Stimulated activated CD4-positive, alpha-beta T cell treated with anti-CD3 and anti-CD28 coated beads, Interleukin-1b, Interleukin-23, amount 100 ng/mL, for 4 hours (primary cell): ENCODE results near the gene AKAP6.
"Not testable (repeated sequence)": the region's sequence is repeated elsewhere in the genome, so short reads cannot be mapped to it uniquely, and the experiment has no call there.

Source experiments
- DNase-seq, 2 donors: peaks; one replicate each; pipeline ENCODE4 v3.0.0-alpha.2; 2020; ENCODE audit warnings: low read depth in 2 of 2

The AKAP6 gene

DNA sequence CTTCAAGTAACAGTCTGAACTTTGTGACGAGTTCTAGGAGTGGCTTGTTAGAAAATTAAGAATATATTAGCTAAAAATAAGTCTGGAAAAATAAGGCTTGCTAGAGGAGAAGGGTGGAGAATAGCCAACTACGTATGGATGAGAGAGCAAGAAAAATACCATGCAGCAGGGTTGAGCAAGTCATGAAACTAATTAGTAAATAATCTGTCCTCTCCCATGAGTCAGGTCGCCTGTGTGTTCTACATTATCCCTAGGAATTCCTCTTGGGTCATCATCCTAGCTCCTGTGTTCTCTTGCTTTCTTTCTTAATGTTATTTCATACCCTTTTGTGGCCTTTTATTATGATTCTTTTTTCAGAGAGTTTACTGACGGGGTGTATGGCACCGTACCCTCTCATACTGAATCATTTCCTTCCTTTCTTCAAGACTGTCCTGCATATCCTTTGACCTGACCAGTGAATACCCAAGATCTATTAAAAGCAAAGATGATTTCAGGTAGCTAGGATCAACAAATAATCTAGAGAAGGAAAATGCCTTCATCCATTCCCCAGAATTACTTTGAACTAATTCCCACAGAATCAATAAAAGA is 432.4 kb downstream of the AKAP6 start:
- DNase-seq, result no peak

DNA sequence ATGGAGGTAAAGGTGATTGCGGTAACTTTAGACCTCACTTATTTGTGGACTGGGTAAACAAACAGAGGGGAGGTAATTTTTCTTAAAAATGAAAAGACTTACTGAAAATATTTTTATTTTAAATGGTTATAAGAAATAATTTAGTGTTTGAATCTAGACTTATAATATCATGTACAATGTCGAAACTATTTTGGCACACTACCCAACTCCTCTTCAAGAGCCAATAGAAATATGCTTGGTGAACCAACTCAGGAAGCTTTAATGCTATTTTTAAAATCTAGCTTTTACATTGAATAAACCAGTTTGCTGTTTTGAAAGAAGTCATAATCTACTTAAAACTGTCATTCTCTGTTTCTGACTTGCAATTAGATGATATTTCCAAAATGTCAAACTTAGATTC is 433.8 kb downstream of the AKAP6 start:
- no peak for DNase-seq

DNA sequence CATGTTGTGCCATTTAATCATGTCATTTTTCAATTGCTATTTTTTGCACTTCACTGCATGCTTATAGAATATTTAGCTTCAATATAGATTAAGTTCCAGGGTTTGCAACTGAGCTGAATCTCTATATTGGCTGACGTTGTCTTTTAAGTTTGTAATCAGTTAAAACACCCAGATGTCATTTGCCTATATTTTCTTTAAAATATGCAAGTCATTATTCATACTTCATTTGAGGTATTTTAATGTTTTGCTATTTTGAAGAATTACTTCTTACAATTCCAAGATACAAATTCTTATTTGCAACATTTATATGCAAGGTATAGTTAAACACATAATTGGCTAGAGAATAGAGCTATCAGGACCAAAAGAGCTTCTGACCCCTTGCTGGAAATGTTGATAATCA is 434.6 kb downstream of the AKAP6 start:
- no peak for DNase-seq

DNA sequence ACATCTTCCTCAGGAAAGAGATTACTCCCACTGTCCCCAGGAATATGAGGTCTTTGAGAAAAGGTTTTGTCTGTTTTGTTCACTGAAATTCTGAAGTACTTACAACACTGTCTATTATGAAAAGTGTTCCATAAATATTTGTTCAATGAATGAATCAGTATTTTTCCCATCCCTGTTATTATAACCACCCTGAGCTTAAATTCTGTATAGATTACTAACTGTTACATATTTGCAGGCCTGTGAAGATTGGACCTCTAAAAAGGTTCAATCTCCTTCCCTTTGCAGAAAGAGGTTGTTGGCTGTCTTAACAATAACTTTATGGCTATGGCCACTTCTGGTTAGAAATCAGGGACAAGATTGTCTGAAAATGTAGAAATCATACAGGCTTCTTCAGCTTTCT is 435.0 kb downstream of the AKAP6 start:
- DNase-seq, result no peak

DNA sequence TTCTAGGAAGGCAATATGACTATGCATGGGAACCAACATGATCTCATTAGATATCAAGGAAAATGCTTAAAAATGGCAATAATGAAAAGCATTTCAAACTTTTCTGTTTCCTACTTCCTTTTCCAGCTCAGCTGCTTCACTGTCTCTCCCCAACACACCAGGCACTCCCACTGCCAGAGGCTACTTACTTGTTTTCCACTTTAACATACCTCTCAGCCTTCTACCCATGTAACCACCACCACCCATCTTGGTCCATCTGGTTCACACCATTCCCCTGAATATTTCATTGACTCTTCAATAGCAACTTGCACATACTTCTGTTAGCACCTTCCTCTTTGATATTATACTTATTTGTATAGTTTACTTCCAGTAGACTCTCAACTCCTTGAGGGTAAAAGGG is 441.3 kb downstream of the AKAP6 start:
- DNase-seq, result no peak

DNA sequence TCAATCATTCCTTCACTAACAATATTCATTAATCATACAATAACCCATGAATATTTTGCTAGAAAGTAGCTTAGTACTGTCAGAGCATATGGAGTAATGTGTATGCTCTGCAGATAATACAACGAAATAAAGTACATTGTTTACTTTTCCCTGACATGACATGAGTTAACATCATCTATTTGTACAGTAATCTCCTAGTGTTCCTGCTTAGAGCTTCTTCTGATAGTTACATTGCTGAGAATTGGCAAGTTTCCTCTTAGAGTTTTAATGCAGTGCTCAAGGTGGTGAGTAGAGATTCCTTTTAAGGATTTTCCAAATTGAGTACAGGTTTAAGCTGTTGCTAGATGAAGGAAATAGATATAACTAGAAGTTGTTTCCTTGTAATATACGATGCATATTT is 445.1 kb downstream of the AKAP6 start:
- DNase-seq, result no peak

DNA sequence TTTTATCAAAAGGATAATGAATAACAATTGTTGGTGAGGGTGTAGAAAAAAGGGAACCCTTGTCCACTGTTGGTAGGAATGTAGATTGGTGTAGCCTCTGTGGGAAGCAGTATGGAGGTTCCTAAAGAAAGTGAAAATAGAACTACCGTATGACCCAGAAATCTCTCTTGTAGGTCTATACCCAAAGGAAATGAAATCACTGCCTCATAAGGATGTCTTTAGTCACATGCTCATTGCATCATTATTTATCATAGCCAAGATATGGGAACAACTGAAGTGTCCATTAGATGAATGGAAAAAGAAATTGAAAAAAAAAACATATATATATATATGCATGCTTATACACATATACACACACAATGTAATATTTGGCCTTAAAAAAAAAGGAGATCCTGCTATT is 450.7 kb downstream of the AKAP6 start:
- DNase-seq, result no peak

DNA sequence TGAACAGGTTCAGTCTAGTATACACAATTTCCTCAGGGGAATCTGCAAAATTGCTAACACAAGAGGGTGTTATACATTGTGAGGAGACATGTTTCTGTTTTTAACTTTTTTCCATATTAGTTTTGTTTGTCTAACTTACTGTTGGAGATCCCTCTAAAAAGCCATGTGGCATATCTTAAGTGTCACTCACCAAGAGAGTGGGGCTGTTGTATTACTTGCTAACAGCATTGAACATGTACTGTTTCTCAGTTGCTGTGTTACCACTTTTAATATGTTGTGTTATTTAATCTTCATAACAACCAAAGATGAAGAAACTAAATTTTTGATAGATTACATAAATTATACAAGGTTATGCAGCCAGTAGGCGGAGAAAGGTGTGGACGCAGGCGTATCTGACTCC is 455.3 kb downstream of the AKAP6 start:
- DNase-seq, result no peak

DNA sequence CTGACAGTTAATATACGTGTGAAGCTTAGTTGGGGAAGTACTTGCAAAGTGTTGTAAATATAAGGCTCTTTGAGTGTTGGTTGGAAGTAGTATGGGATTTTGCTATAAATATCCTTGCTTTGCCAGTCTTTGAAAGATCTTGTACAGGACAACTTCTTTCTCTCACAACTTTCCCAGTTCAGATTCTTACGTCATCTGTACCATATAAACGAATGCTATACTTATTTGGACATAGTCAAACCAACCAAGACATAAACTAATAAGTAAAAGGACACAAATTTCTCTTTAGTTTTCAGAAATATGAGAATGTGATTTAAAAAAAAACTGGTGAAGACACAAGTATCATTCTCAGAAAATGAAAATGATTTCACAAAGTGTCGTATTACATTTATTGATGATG is 456.5 kb downstream of the AKAP6 start:
- DNase-seq, result no peak

DNA sequence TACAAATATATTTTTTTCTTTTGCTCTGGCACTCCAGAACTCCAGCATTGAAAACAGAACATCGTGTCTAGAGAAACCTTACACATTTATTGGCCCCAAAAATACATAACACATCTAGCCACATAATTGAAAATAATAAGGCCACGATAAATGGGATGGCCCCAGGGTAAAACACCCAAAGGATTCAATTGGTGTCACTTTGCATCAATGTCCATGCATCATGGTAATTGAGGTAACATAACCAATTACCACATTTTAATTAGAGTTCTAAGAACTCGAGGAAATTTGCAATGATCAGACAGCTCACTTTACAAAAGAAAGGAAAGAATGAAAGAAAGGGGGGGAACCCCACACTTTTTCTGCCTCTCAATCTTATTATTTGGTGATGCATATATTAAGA is 457.8 kb downstream of the AKAP6 start:
- DNase-seq, result no peak

DNA sequence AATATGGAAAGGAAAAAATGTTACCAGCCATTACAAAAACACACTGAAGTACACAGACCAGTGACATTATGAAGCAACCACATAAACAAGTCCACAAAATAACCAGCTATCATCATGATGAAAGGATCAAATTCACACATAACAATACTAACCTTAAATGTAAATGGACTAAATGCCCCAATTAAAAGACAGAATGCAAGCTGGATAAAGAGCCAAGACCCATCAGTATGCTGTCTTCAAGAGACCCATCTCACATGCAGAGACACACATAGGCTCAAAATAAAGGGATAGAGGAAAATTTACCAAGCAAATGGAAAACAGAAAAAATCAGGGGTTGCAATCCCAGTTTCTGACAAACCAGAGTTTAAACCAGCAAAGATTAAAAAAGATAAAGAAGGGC is 463.9 kb downstream of the AKAP6 start:
- not testable (repeated sequence) for DNase-seq

DNA sequence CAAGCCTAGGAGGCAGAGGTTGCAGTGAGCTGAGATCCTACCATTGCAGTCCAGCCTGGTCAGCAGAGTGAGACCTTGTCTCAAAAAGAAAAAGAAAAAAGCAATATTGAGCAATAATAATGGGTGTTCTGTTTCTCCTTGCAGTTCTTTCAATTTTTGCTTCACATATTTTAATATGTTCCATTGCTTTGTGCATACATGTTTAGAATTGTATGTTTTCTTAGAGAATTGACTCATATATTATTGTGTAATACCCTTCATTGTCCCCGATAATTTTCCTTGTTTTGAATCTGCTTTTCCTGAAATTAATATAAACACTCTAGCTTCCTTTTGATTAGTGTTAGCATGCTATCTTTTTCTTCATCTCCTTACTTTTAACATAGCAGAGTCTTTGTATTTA is 471.2 kb downstream of the AKAP6 start:
- DNase-seq, result no peak

DNA sequence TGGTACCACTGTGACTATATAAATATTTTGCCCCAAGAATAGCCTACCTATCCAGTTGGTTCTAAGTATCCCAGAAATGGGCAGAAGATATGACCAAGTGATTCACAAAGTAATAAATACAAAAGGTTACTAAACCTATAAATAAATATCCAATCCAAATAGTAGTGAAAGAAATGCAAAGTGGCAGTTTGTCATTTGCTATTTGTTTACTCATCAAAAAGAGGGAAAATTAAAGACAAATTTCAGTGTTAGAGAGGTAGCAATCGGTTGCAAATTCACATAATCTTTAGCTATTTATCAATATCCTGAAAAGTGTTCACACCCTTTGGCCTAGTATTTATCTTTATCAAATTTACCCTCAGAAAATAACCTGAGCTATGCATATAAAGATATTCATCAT is 473.2 kb downstream of the AKAP6 start:
- no peak for DNase-seq

DNA sequence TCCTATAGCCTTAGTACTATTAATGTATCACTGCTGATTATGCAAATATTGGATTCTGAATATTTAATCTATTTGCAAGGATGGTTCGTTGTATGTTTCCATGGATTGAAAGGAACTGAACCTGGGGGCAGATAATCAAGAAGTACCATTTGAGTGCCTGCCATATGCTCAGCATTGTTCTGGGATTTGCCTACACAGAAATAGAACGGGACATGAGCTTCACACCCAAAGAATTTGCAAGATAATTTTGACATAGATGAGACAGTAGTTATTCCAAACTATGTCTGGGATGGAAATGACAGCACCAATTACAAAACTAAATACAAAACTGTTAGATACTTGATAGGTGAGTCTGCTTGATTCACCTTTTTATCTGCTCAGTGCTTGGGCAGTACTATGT is 476.9 kb downstream of the AKAP6 start:
- no peak for DNase-seq

DNA sequence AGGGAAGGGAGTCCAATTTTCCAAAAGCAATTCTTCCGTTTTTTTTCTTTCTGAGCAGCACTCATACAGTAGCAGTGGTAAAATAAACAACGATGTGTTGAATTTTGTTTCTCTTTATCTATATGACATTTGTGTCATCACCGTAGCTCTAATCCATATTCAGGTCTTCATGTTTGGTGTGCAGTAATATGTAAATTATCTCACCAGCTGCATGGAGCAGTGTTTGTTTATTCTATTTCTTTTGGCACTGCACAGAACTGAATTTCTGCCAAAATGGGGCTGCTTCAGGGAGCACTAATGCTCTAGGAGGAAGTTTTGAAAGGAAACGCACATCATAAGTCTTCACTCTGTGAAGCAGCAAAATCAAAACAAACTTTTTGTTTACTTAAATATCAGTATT is 479.5 kb downstream of the AKAP6 start:
- DNase-seq, result no peak

DNA sequence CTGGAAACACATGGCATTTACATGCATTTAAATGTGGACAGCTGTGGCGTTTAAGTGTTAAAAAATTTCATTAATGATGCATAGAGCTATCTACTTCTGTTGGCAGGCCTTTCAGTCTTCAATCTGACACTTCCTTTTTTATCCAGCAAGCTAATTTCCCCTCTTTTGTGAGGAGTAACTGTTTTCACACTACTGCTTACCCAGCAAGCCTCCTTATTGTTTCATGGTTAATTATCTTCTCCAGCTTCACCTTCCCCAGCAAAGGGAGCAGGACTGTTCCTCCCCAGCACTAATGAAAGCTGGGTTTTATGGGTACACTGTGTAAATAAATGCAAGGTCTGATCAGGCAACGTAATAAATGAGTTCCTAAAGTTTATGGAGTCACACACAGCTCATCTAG is 480.2 kb downstream of the AKAP6 start:
- no peak for DNase-seq

DNA sequence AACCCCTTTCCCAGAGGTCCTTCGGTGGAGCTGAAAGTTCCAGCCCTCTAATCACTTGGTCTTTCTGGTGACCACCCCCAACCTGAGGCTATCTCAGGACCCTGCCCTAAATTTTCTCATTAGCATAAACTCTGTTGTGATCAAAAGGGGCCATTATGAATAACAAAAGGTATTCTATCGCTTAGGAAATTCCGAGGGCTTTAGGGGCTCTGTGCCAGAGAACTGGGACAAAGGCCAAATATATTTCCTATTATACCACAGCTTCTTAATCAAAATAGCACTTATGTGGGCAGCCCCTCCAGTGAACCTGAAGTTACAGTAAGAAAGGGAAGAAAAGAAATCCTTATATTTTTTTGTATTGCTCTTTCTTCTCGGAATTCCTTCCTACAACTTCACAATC is 484.3 kb downstream of the AKAP6 start:
- DNase-seq, result no peak

DNA sequence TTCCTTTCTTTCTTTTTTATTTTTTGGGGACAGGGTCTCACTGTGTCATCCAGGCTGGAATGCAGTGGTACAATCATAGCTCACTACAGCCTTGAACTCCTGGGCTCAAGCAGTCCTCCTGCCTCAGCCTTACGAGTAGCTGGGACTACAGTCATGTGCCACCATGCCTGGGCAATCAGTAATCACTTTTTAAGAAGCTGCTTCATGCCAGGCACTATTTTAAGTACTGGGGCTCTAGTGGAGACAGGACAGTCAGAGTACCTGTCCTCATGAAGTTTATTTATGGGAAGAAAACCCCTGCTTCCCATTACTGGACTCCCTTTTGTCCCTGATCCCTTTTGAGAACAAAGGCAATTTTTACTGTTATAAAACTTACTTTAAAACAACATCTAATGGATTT is 485.6 kb downstream of the AKAP6 start:
- no peak for DNase-seq

DNA sequence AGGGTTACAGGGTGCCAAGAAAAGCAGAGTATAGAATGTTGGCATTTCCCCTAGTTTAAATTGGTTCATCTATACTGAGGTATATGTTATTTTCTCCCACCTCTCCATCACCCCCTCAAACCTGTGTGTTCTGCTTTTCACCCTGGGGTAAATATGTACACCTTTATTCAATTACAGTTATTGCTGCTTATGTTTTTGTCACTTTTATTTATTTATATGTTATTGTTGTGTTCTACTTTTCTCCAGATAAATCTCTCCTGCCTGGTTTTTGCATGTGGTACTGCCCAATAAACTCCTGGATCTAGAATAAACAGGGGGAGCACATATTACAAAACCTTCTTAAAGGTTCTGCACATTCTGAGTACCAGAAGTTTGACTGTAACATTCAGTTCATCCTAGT is 487.5 kb downstream of the AKAP6 start:
- no peak for DNase-seq

DNA sequence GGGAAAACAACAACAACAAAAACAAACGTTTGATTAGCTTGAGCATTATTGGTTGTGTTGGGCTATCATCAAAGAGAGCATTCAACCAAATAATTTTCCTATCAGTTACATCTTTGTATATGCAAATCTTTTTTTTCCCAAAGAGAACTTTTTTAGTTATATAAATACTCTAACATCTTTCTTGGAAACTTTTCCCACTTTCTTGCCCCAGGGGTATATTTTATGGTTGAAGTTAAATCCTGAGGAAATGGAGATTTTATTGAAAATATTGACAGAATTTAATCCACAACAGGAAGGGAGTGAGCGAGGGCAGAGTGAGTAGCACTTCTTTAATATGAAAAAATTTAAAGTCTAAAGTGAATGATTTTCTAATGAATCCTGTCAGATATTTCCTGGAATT is 488.7 kb downstream of the AKAP6 start:
- DNase-seq, result no peak

DNA sequence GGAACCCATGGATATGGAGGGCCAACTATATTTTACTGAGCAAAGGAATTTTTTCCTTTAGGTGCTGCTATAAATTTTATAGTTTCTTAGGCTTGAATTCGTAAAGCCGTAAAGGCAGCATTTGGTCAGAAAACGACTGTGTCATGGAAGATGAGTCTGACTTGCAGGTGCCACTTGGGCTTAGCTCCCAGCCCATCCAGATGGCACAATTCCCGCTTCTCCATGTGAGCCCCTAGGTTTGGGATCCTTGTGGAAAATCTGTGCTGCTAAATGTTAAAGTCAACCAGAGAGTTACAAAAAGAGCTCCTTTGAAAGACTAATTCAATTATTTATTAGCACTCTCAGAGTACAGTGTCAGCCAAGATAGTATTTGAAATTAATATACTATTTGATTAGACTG is 489.5 kb downstream of the AKAP6 start:
- no peak for DNase-seq

DNA sequence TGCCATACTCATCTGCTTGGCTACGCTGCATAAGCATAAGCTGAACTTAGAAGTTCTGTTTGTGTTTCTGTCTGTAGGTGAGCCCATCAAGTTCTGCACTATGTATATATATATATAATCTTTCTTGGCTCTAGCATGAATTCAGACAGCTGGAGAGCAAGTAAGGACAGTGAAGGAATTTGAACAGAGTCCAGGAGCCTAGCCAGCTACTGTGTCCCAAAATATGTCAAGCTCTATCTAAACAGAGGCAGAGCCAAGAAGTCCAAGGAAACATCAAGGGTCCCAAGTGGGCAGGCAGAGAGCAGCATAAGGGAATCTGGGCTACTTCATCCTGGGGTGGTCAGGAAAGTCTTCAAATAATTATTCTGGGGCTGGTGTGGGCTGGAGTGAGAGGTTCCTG is 491.1 kb downstream of the AKAP6 start:
- DNase-seq, result no peak

DNA sequence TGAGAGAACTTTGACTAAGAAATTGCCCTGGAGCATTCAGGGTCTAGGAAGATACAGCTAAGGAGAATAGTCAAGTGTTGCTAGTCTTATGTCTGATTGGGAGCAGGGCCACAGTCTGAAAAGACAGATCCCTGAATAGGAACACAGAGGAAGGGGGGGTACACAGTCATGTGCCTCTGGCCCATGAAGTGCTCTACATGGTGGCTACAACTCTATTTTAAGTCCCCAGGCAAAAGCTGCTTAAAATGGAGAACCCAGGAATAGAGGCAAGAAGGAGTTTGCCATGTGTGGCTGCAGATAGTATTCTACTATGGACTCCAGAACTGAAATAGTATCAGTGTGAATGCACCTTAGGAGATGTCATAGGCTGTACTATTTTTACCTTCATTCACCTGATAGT is 491.6 kb downstream of the AKAP6 start:
- DNase-seq, result no peak

DNA sequence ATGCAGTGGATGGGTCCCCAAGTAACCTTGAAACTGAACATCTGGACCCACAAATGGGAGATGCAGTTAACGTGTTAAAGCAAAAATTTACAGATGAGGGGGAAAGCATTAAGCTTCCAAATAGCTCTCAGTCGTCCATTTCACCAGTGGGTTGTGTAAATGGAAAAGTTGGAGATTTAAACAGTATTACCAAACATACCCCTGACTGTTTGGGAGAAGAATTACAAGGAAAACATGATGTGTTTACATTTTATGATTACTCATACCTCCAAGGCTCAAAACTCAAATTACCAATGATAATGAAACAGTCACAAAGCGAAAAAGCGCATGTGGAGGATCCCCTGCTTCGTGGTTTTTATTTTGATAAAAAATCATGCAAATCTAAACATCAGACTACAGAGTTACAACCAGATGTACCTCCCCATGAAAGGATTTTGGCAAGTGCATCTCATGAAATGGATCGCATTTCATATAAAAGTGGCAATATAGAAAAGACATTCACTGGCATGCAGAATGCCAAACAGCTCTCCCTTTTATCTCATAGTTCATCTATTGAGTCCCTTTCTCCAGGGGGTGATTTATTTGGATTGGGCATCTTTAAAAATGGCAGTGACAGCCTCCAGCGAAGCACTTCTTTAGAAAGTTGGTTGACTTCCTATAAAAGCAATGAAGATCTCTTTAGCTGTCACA is 493.0 kb downstream of the AKAP6 start:
- no peak for DNase-seq
